NCI-H1930 (cell line): ENCODE measurements around the gene CEP250.
A peak's percentile ranks its signal among the peaks of the same experiment; 100 is the strongest.
"Not testable (repeated sequence)": the region's sequence is repeated elsewhere in the genome, so short reads cannot be mapped to it uniquely, and the experiment has no call there.

Source experiments
- DNase-seq, 2 experiments: peaks; one replicate each; lab custom pipeline; 2025; lab: John Stamatoyannopoulos, UW

The CEP250 gene, protein sequence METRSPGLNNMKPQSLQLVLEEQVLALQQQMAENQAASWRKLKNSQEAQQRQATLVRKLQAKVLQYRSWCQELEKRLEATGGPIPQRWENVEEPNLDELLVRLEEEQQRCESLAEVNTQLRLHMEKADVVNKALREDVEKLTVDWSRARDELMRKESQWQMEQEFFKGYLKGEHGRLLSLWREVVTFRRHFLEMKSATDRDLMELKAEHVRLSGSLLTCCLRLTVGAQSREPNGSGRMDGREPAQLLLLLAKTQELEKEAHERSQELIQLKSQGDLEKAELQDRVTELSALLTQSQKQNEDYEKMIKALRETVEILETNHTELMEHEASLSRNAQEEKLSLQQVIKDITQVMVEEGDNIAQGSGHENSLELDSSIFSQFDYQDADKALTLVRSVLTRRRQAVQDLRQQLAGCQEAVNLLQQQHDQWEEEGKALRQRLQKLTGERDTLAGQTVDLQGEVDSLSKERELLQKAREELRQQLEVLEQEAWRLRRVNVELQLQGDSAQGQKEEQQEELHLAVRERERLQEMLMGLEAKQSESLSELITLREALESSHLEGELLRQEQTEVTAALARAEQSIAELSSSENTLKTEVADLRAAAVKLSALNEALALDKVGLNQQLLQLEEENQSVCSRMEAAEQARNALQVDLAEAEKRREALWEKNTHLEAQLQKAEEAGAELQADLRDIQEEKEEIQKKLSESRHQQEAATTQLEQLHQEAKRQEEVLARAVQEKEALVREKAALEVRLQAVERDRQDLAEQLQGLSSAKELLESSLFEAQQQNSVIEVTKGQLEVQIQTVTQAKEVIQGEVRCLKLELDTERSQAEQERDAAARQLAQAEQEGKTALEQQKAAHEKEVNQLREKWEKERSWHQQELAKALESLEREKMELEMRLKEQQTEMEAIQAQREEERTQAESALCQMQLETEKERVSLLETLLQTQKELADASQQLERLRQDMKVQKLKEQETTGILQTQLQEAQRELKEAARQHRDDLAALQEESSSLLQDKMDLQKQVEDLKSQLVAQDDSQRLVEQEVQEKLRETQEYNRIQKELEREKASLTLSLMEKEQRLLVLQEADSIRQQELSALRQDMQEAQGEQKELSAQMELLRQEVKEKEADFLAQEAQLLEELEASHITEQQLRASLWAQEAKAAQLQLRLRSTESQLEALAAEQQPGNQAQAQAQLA (N-terminal part only)

DNA sequence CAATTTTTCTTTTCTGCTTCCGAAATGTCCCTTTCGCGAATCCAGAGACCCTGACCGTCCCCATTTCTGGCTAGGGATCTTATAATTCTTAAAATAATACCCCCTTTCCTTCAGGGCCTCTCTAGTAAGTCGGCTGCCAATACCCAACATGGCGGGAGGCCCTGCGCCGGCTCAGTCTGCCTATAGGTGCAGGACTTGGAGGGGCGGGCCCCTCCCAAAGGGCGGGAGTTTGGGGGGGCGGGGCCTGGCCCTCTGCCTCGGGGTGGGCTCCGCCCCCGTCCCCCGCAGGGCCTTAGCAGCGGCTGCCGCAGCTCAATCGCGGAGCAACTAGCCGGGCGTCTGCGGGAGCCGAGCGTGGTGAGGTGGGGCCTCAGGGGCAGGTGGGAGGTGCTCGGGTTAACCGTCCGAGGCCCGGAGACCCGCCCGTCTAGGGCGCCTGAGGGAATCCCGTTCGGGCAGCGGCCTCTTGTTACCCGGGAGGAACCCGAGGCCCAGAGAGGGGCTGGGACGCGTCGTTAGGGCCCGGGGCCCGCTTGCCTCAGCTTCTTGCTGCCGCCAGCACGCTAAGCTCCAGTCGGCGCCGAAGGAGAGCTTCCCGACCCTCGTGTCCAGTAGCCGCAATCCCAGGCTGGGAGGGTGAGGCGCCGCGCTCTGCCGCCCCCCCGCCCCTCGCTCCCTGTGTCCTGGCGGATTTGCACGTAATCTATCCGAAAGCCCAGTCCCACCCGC, at the start of gene CEP250:
CEP250 (plus strand) TSS at position 718 of the 729 bp plus-strand sequence. CDS start 6,770 bp downstream, outside the sequence.
- peak; percentile 96 to 97 for DNase-seq

DNA sequence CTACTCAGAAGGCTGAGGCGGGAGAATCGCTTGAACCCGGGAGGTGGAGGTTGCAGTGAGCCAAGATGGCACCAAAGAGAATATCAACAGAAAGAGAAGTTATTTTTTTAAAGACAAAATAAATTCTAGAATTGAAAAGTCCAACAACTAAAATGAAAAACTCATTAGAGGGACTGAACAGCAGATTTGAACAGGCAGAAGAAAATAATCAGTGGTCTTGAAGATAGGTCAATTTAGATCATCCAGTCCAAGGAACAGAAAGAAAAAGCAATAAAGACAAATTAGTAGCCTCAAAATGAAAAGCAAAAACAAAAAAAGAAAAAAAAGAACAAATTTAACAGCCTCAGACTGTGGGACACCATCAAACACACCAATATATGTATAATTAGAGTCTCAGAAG, 49.6 kb upstream of the CEP250 start:
- no peak for DNase-seq

DNA sequence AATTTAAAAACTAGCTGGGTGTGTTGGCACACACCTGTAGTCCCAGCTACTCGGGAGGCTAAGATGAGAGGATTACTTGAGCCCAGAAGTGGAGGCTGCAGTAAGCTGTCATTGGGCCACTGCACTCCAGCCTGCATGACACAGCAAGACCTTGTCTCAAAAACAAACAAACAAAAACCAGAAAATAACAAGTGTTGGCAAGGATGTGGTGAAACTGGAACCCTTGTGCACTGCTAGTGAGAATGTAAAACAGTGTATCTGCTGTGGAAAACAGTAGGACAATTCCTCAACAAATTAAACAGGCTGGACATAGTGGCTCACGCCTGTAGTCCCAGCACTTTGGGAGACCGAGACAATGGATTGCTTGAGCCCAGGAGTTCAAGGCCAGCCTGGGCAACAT, 47.1 kb upstream of the CEP250 start:
- DNase-seq: no peak

- no peak for DNase-seq
Observed at GRCh38 chr20:35409542-35409941, 45.9 kb upstream of the CEP250 start.

- DNase-seq: no peak
Observed at GRCh38 chr20:35410613-35411012, 44.8 kb upstream of the CEP250 start.

GRCh38 chr20:35421322-35421721, 34.1 kb upstream of the CEP250 start:
- no peak for DNase-seq

DNA sequence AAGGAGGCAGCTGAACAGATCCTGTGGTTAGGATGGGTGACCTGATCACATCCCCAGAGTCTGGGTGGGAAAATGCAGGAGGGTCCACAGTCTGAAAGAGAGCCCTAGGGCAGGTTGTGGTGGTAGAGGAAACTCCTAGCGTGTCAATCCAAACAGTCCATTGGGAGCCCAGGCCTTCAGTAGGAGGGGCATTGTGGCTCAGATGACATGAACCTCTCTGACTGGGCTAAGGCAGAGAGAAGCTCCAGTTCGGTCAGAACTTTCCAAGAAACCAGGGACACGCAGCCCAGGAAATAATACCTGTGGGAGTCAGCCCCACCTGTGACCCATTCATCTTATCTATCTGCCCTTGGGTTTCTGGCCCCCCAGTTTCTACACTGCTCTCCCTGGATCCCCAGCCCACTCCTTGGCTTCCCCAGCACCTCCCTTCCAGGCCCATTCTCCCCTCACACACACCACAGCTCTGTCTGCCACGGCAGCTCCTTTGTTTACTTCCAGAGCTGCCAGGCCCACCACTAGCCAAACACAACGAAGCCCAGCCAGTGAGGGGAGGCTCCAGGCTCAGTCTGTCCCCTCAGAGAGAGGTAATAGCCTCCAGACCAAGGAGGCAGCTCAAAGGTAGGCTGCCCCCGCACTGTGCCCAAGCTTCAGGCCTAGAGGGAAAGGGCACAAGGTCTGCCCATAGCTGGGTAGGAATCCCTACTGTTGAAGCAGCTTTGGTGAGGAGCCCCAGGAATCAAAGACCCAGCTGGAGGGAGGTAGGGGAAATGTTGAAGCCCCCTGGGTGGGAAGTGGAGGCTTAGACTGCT, 23.6 kb upstream of the CEP250 start:
- DNase-seq: no peak

DNA sequence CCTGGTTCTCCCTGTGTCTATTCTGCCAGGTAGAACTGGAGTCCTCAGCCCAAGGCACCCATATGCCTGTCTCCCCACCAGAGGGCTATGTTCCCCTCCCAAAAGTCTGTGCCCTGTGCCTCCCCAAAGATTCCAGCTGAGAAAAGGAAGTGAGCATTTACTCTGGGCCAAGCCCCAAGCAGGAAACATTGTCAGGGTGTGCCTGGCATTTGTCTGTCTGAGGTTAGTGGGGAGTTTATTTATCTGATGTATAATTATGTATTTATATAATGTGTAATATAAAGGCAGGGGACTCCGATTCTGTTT, 23.0 kb upstream of the CEP250 start:
- DNase-seq: no peak

DNA sequence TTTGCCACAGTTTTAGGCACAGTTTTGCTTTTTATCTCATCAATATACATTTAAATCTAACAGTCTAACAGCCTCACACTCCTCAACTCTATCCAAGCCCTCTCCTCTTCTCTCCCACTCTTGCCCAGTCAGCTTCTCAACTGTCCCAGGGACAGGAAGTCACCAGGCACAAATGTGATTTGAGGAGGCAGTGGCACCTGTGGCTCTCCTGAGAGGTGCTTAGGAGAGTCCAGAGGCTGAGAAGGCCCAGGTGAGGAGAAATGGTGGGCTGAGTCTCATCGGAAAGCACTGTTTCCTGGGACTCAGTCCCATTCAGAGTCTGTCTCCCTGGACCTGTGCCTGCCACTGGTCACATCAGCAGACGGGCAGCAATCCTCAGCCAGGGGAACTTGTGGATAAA, 22.1 kb upstream of the CEP250 start:
- DNase-seq: no peak

GRCh38 chr20:35434085-35435005, 21.1 kb upstream of the CEP250 start:
- DNase-seq: no peak

GRCh38 chr20:35436177-35436573, 19.2 kb upstream of the CEP250 start:
- DNase-seq: no peak

GRCh38 chr20:35437599-35437998, 17.8 kb upstream of the CEP250 start:
- DNase-seq: no peak

DNA sequence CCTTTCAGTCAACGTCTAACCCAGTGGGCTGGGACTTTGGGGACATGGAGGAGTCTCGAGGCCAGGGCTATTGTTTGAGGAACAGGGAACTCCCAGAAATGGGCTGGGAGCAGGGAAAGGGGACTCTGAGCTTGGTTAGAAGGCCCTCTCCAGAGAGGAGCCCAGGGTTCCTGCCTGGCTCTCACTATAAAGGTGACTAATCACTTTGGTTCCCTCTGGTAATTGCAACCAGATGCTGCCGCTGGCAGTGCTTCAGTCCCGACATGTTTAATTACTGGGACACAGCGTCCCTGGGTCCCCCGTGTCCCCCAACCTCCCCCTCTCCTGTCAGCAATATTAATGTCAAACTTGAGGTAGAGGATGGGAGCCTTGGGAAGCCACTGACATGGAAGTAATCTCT, 12.4 kb upstream of the CEP250 start:
- no peak for DNase-seq

- DNase-seq: no peak
Observed at GRCh38 chr20:35444226-35444625, 11.2 kb upstream of the CEP250 start.

GRCh38 chr20:35446356-35447078, 8.9 kb upstream of the CEP250 start:
- DNase-seq: no peak

DNA sequence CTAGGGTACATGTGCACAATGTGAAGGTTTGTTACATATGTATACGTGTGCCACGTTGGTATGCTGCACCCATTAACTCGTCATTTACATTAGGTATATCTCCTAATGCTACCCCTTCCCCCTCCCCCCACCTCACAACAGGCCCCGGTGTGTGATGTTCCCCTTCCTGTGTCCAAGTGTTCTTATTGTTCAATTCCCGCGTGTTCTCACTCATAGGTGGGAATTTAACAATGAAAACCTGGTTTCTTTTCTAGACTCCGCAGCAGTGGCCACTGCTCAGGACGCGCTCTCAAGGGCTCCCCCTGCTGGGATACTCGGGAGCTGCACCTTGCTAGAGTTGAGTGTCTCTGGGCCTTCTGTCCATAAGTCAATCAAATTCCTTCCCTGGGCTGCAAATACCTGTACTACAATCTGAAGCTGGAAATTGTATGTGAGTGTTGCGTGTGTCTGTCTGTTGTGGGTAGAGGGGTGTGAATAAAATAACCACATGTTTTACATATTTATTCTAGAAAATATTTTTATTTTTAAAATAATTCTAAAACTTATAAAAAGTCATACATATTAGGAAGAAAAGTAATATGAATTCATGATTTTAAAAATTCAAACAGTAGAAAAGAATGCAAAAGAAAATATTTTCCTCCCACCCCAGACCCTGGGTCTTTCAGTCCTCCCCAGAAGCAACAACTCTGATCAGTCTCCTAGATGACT, 8.2 kb upstream of the CEP250 start:
- peak; percentile 67 to 81 for DNase-seq

DNA sequence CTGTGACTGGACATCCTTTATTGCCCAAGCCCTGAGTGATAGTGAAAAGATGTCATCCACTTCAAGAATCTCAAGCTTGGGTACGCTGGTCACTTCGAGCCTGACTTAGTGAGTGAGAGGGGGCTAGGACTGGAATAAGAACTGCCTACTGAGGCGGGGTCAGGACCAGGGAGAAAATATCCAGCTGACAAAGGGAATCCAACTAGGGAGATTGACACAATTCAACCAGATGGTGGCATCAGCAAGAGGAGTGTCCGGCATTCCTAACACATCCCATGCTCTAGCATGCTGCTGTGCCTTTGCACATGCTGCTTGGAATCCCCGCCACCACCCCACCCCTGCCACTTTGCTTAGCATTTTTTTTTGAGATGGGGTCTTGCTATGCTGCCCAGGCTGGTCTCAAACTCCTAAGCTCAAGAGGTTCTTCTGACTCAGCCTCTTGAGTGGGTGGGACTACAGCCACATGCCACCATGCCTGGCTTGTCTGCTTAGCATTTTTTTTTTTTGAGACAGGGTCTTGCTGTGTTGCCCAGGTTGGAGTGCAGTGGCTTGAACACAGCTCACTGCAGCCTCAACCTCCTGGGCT, 6.5 kb upstream of the CEP250 start:
- no peak for DNase-seq

DNA sequence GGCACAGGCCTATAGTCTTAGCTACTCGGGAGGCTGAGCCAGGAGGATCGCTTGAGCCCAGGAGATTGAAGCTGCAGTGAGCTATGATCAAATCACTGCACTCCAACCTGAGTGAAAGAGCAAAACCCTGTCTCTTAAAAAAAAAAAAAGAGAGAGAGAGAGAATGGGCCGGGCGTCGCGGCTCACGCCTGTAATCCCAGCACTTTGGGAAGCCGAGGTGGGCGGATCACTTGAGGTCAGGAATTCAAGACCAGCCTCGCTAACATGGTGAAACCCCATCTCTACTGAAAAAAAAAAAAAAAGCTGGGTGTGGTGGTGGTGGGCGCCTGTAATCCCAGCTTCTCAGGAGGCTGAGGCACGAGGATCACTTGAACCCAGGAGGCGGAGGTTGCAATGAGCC, 5.5 kb upstream of the CEP250 start:
- not testable (repeated sequence) for DNase-seq
